Endothelial cell of umbilical vein (primary cell): Measurements from ENCODE around the gene PRAMEF8. TPM values are rescaled to one million over a fixed set of nuclear protein-coding genes. Genes with fewer than 3 reads are reported as not detected.
"Not testable (repeated sequence)": the region's sequence is repeated elsewhere in the genome, so short reads cannot be mapped to it uniquely, and the experiment has no call there.

ENCODE experiments used
- Bru-seq: library from RNA; stranded (reverse); fragments of 400-500 nt; gene quantifications from one replicate; lab custom pipeline; 2021; lab: Mats Ljungman, UMichigan
- BruChase-seq, 2 experiments: library from RNA; stranded (reverse); fragments of 400-500 nt; gene quantifications; one replicate each; lab custom pipeline; 2021; lab: Mats Ljungman, UMichigan
- BruUV-seq: library from RNA; stranded (reverse); fragments of 400-500 nt; replicated peaks from 2 replicates; lab custom pipeline; 2021; lab: Mats Ljungman, UMichigan
- CTCF ChIA-PET: fragments of 300-600, 350-600 bp; sonication (Branson Sonifier 250); formaldehyde crosslinking; loops from one replicate; lab custom pipeline; 2021; ENCODE audit warnings: antibody characterized with exemption, inconsistent platforms; lab: Charles Lee
- POLR2A ChIA-PET: fragments of 300-600, 350-600 bp; sonication (Branson Sonifier 250); formaldehyde crosslinking; loops from one replicate; lab custom pipeline; 2021; ENCODE audit warnings: antibody characterized with exemption, inconsistent platforms; lab: Charles Lee
- DNase-seq: peaks from one replicate; pipeline ENCODE4 v3.0.0-alpha.2; 2011; ENCODE audit warnings: low read depth, low spot score
- FAIRE-seq: peaks from 2 replicates; lab custom pipeline; 2011; peaks lifted over from hg19 to GRCh38; lab: Jason Lieb, UNC
- H2AFZ ChIP-seq: 2 replicates; pipeline ENCODE4 v1.6.0; 2012; ENCODE audit warnings: low read depth, low read length, control low read depth, inconsistent platforms
- H3K27ac ChIP-seq: 2 replicates; pipeline ENCODE4 v1.5.1; 2011; ENCODE audit warnings: low read depth, mild to moderate bottlenecking, control low read depth, low read length, moderate library complexity; ENCODE audit not compliant: insufficient read depth
- H3K27me3 ChIP-seq, 2 experiments: 2 replicates each; pipeline versions ENCODE4 v1.6.0 to v1.6.1; 2011; ENCODE audit warnings: low read length in 2 of 2, mixed read lengths in 1 of 2; ENCODE audit not compliant: control insufficient read depth in 2 of 2, insufficient read depth in 2 of 2
- H3K36me3 ChIP-seq, 2 experiments: 2 replicates in 1 of 2; 3 replicates in 1 of 2; pipeline ENCODE4 v1.5.1; 2011; ENCODE audit warnings: low read length in 2 of 2, mild to moderate bottlenecking in 1 of 2, moderate library complexity in 1 of 2; ENCODE audit not compliant: control insufficient read depth in 2 of 2, insufficient read depth in 2 of 2; ENCODE audit errors: extremely low read depth in 1 of 2
- H3K4me1 ChIP-seq: 3 replicates; pipeline ENCODE4 v1.5.1; 2011; ENCODE audit warnings: mild to moderate bottlenecking, low read length; ENCODE audit not compliant: control insufficient read depth, insufficient read depth; ENCODE audit errors: extremely low read depth
- H3K4me2 ChIP-seq: 2 replicates; pipeline ENCODE4 v1.6.1; 2011; ENCODE audit warnings: low read length, control low read depth, mixed read lengths; ENCODE audit not compliant: insufficient read depth
- H3K4me3 ChIP-seq, 3 experiments: fragments of 200-600 bp in 1 of 3; sonication (generic), shearing (Covaris generic) in 1 of 3; replicated peaks in 1 of 3; 2 replicates each; pipeline ENCODE4 v1.5.1; 2011 to 2016; ENCODE audit warnings: control low read depth in 3 of 3, low read length in 3 of 3, mild to moderate bottlenecking in 2 of 3, inconsistent platforms in 1 of 3, low read depth in 1 of 3, moderate library complexity in 1 of 3; ENCODE audit not compliant: insufficient read depth in 1 of 3
- H3K79me2 ChIP-seq: 2 replicates; pipeline ENCODE4 v1.6.0; 2012; ENCODE audit warnings: low read length, inconsistent platforms; ENCODE audit not compliant: control insufficient read depth, insufficient read depth
- H3K9ac ChIP-seq: replicated peaks from 2 replicates; pipeline ENCODE3; 2011; ENCODE audit warnings: low read length, control low read depth; ENCODE audit not compliant: insufficient read depth; ENCODE audit errors: extremely low read depth
- H3K9me1 ChIP-seq: replicated peaks from 3 replicates; pipeline ENCODE4 v1.6.0; 2011; ENCODE audit warnings: mild to moderate bottlenecking, low read length; ENCODE audit not compliant: control insufficient read depth, insufficient read depth; ENCODE audit errors: extremely low read depth
- H3K9me3 ChIP-seq: replicated peaks from 2 replicates; pipeline ENCODE4 v1.5.1; 2012; ENCODE audit warnings: low read length, inconsistent platforms; ENCODE audit not compliant: control insufficient read depth, insufficient read depth
- H4K20me1 ChIP-seq: replicated peaks from 2 replicates; pipeline ENCODE3; 2011; ENCODE audit warnings: mild to moderate bottlenecking, low read length; ENCODE audit not compliant: control insufficient read depth, insufficient read depth; ENCODE audit errors: extremely low read depth
- dilution Hi-C: fragments of 300-500 bp; cut with MboI; formaldehyde crosslinking; loops from one replicate; pipeline ENCODE4 v1.15.0; 2019; ENCODE audit warnings: low sequenced_read_pairs; ENCODE audit not compliant: extremely low pct_ligation_motif_present
- intact Hi-C: fragments of 100-400 bp; cut with micrococcal nuclease; formaldehyde crosslinking; loops from one replicate; pipeline ENCODE4 v1.10.0; 2022
- long read RNA-seq: library from polyadenylated mRNA; stranded (forward); transcript quantifications from one replicate; pipeline ENCODE4 v2.0.0, GENCODE V29; 2021
- polyA minus RNA-seq, 3 experiments: library from RNA; depleted of rRNA, polyadenylated mRNA; stranded (reverse); fragments of >200 nt; gene quantifications; 1 replicate in 1 of 3; 2 replicates in 2 of 3; pipeline ENCODE4 v1.2.3, GENCODE V29; 2011
- polyA plus RNA-seq, 4 experiments: library from polyadenylated mRNA; depleted of rRNA in 3 of 4; stranded (reverse) in 3 of 4; unstranded in 1 of 4; fragments of >200 nt; gene quantifications; 2 replicates each; pipeline versions ENCODE4 v1.2.1 to v1.2.3, GENCODE V29; 2011 to 2012; ENCODE audit warnings: missing spikeins in 1 of 4
- total RNA-seq: library from RNA; stranded (reverse); gene quantifications from 2 replicates; pipeline ENCODE4 v1.2.3, GENCODE V29; 2021

Gene PRAMEF8
- total RNA-seq, result not detected in 2 replicates
- not detected in 2 replicates for polyA plus RNA-seq
- not detected in 2 replicates for polyA plus RNA-seq (2011; cell fraction: cytosol; rRNA removed)
- not detected in 2 replicates for polyA plus RNA-seq (2011; cell fraction: nucleus; rRNA removed)
- polyA plus RNA-seq (2012), result not detected in 2 replicates
- polyA minus RNA-seq, result not detected in 2 replicates
- not detected for polyA minus RNA-seq (2011; cell fraction: cytosol; rRNA and poly(A)+ RNA removed)
- not detected in 2 replicates for polyA minus RNA-seq (2011; cell fraction: nucleus; rRNA and poly(A)+ RNA removed)
- Bru-seq, nascent RNA, result not detected
- not detected for BruChase-seq, experiment 1, labeled RNA remaining after a 6-hour chase
- not detected for BruChase-seq, experiment 2, labeled RNA remaining after a 2-hour chase
- long read RNA-seq, result 0 reads

DNA sequence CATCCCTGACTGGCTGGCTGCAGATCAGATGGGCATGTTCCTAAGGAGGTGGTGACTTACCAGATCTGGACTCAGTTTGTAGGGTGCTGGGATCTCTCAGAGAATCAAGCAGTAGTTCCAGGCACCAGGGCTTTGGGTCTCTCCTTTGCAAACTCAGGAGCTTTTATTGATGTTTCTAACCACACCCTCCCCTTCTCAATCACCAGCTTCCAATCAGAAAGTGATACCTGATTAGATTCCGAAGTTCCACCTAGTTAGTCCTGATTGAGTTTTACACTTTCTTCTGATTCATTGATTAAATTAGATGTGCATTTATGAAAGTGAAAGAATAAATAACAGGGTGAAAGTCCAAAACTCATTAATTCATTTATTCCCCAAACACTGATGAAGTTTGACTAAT is at the start of gene PRAMEF8:
Gene PRAMEF8 (minus strand): TSS at position 101 of the 400 bp plus-strand sequence. CDS start 1,046 bp downstream, outside the sequence.
- H3K27ac ChIP-seq, H2AFZ ChIP-seq, H3K36me3 ChIP-seq, H3K9me3 ChIP-seq, H3K9ac ChIP-seq, H3K4me1 ChIP-seq, H3K9me1 ChIP-seq, intact Hi-C loops, H3K4me2 ChIP-seq, BruUV-seq, FAIRE-seq, H3K27me3 ChIP-seq, CTCF ChIA-PET, H3K4me3 ChIP-seq, POLR2A ChIA-PET, DNase-seq, H3K79me2 ChIP-seq, H4K20me1 ChIP-seq, dilution Hi-C loops: not testable (repeated sequence)

DNA sequence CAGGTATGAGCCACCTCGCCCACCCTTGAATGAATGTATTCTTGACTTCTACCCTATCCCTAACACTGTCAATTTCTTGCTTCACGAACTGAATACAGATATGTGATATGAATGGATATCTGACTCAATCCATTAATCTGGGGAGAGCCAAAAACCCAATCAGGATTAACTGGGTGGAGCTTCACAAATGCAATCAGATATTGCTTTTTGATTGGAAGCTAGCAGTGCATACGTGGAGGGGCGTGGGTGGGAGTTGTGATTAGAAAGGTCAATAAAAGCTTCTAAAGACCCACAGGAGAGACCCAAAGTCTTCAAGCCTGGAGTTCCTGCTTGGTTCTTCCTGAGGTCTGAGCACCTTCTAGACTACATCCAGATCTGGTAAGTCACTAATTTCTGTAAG is 30.3 kb upstream of the PRAMEF8 start, which contains the start of gene PRAMEF15:
Gene PRAMEF15 (plus strand): TSS at position 301 of the 400 bp plus-strand sequence. CDS start 2,827 bp downstream, outside the sequence.
- dilution Hi-C loops, H3K4me1 ChIP-seq, H3K9me3 ChIP-seq, H3K27me3 ChIP-seq, DNase-seq, H3K79me2 ChIP-seq, POLR2A ChIA-PET, H3K9ac ChIP-seq, CTCF ChIA-PET, intact Hi-C loops, BruUV-seq, FAIRE-seq, H3K9me1 ChIP-seq, H3K27ac ChIP-seq, H4K20me1 ChIP-seq, H3K36me3 ChIP-seq, H3K4me3 ChIP-seq, H2AFZ ChIP-seq, H3K4me2 ChIP-seq: not testable (repeated sequence)

- dilution Hi-C loops, H2AFZ ChIP-seq, H3K9ac ChIP-seq, H3K4me3 ChIP-seq, H3K9me1 ChIP-seq, POLR2A ChIA-PET, H4K20me1 ChIP-seq, intact Hi-C loops, H3K79me2 ChIP-seq, H3K36me3 ChIP-seq, H3K27me3 ChIP-seq, H3K4me2 ChIP-seq, H3K9me3 ChIP-seq, H3K27ac ChIP-seq, FAIRE-seq, BruUV-seq, H3K4me1 ChIP-seq, CTCF ChIA-PET, DNase-seq: not testable (repeated sequence)
Observed at GRCh38 chr1:13303239-13303638, 18.3 kb upstream of the PRAMEF8 start, which contains the start of gene PRAMEF33. TSS of gene PRAMEF33 (plus strand) at chr1:13303539. CDS start at chr1:13305955, 2,416 bp downstream.

DNA sequence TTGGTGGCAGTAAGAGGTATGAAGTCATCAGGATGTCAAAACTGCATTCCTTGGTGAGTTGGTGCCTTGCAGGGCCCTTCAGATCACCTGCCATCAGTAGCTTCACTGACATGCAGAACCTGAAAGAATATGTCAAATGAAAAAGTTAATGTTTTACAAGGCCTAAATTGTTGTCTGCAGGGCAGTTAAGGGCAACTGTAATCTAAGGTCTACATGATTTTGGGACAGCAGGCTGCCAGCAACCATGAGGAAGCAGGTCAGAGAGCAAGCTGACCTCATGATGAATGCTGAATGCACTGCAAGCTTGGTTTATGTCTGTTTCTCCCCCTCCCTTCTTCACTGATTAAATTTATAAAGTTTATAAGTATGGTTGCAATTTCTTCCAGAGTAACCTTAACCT is 17.3 kb upstream of the PRAMEF8 start:
- H2AFZ ChIP-seq, intact Hi-C loops, H3K9ac ChIP-seq, H3K27me3 ChIP-seq, H3K4me1 ChIP-seq, H3K79me2 ChIP-seq, POLR2A ChIA-PET, DNase-seq, FAIRE-seq, H3K36me3 ChIP-seq, H3K4me3 ChIP-seq, H3K9me3 ChIP-seq, H3K27ac ChIP-seq, dilution Hi-C loops, CTCF ChIA-PET, H3K4me2 ChIP-seq, H3K9me1 ChIP-seq, BruUV-seq, H4K20me1 ChIP-seq: not testable (repeated sequence)
